Measurements from ENCODE around the gene DGKQ.
"Not testable (repeated sequence)": the region's sequence is repeated elsewhere in the genome, so short reads cannot be mapped to it uniquely, and the experiment has no call there.

DGKQ gene

DNA sequence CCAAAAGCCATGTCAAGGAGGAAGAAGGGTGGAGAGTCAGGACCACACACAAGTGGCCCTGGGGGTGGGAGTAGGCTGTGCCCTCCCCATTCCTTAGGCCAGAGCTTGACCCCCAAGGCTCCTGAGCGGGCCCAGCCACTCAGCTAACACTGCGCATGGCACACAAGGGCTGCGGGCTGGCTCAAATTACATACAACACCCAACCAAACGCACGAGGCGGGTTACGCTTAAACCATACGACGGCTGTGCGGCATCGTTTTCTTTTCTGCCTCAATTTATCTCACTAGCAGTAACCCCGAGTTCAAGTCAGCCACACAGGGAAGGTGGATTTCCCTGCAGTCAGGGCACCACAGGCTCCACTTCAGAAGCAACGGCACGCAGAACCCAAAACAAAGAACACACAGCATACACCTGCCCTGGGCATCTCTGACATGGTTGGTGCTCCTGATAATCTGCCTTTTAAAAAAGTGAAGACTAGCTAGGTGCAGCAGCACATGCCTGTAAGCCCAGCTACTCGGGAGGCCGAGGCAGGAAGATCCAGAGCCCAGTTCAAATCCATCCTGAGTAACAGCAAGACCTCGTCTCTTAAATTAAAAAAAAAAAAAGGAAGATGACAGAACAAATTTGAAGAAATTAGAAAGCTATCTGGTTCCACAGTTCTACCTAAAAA lies 44.1 kb downstream of the DGKQ start:
- in situ Hi-C loops (cut with MboI; ENCODE audit: low sequenced_read_pairs), result no loop called here

DNA sequence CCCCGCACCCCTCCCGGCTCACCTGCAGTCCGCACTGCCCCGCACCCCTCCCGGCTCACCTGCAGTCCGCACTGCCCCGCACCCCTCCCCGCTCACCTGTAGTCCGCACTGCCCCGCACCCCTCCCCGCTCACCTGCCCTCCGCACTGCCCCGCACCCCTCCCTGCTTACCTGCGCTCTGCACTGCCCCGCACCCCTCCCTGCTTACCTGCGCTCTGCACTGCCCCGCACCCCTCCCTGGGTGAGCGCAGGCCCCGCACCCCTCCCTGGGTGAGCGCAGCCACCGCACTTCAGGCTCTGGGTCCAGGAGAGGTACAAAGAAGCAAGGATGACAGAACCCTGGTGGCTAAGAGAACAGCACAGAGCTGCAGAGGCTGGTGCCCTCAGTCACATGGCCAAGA lies 45.8 kb downstream of the DGKQ start:
- in situ Hi-C loops (cut with MboI; ENCODE audit: low sequenced_read_pairs), result not testable (repeated sequence)

DNA sequence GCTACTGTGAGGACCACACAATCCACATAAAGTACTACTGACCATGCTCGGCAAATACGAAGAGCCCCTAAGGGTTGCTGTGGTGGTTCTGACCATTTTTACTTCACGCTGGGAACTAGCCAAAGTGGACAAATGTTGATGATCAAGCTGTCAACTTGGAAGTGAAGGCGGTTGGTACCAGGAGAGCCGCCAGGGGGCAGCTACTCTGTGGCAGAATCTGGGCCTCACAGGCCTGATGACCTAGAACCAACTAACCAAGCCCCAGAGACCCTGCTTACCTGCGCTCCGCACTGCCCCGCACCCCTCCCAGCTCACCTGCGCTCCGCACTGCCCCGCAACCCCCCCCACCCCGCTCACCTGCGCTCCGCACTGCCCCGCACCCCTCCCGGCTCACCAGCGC lies 46.8 kb downstream of the DGKQ start:
- in situ Hi-C loops (cut with MboI; ENCODE audit: low sequenced_read_pairs), result no loop called here

DNA sequence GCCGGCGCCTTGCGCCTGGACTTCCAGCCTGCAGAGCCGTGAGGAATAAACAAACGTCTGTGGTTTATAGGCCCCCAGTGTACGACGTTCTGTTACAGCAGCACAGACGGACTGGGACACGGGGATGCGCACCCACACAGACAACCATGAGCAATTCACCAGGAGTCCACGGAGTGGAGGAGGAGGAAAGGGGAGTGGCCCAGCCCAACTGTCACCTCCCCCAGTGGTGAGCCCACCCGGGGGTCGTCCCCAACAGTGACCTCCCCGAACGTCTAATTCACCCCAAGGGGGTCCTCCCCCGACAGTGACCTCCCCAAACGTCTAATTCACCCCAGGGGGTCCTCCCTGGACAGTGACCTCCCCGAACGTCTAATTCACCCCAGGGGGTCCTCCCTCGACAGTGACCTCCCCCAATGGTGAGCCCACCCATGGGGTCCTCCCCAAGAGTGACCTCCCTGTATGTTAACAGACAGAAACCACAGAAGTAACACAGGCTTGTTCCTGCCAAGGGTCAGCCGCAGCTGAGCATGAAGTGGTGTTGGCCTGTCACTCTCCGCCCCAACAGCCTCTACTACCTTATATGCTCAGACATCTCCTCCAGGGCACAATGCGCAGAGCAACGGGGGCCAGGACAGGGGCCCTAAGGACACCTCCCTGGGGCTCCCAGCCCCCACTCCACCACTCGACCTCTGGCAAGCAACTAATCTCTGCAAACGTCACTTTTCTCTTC lies 47.4 kb downstream of the DGKQ start:
- in situ Hi-C loops (cut with MboI; ENCODE audit: low sequenced_read_pairs), result no loop called here

DNA sequence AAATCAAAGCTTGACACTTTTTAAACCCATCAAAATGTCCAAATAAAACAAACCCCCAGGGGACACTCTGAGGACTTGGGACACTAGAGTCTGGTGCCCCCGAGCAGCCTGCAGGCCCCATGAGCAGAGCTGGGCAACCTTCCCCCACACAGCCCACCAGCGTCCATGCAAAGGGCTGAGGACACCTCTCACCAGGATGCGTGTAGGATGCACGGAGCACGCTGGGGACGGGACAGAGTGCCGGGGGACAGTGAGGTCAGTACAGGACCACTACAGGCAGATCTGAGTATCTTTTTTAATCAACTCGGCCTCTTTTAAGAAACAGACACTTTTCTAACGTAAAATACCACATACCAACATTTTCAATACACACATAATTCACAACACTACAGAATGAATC lies 48.2 kb downstream of the DGKQ start:
- in situ Hi-C loops (cut with MboI; ENCODE audit: low sequenced_read_pairs), result no loop called here

DNA sequence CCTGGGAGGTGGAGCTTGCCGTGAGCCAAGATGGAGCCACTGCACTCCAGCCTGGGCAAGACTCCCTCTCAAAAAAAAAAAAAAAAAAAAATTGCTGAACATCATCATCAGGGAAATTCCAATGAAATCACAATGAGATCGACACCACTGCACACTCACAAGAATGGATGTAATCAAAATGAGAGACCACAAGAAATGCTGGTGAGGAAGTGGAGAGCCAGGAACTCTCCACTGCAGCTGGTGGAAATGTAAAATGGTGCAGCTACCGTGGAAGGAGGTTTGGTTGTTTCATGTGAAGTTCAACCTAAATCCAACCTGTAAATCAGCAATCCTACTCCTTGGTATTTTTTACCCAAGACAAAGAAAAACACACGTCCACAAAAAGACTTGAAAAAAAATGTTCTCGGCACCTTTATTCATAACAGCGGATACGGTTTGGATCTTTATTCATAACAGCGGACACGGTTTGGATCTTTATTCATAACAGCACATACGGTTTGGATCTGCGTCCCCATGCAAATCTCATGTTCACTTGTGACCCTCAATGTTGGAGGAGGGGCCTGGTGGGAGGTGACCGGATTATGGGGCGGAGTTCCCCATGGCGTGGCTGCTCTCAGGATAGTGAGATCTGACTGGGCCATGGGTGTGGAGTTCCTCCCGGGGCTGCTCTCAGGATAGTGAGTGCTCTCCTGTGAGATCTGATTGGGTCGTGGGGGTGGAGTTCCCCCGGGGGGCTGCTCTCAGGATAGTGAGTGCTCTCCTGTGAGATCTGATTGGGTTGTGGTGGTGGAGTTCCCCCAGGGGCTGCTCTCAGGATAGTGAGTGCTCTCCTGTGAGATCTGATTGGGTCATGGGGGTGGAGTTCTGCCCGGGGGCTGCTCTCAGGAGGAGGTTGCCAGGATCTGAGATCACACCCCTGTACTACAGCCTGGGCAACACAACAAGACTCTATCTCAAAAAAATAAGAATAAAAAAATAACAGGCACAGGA lies 49.0 kb downstream of the DGKQ start:
- in situ Hi-C loops (cut with MboI; ENCODE audit: low sequenced_read_pairs), result no loop called here

DNA sequence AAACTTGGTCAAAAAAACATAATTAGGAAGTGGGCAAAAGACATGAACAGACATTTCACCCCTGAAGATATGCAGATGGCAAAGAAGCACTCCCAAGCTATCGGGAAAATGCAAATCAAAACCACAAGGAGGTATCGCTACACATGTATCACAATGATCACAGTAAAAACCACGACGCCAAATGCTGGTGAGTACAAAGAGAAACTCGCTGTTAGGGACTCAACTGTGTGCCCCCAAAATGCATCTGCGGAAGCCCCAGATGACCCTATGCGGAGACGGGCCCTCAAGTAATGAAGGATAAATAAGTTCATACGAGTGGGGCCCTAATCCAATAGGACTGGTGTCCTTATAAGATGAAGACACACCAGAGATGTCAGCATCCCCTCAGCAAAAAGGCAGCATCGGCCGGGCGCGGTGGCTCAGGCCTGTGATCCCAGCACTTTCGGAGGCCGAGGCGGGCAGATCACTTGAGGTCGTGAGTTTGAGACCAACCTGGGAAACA lies 51.5 kb downstream of the DGKQ start:
- in situ Hi-C loops (cut with MboI; ENCODE audit: low sequenced_read_pairs), result no loop called here

DNA sequence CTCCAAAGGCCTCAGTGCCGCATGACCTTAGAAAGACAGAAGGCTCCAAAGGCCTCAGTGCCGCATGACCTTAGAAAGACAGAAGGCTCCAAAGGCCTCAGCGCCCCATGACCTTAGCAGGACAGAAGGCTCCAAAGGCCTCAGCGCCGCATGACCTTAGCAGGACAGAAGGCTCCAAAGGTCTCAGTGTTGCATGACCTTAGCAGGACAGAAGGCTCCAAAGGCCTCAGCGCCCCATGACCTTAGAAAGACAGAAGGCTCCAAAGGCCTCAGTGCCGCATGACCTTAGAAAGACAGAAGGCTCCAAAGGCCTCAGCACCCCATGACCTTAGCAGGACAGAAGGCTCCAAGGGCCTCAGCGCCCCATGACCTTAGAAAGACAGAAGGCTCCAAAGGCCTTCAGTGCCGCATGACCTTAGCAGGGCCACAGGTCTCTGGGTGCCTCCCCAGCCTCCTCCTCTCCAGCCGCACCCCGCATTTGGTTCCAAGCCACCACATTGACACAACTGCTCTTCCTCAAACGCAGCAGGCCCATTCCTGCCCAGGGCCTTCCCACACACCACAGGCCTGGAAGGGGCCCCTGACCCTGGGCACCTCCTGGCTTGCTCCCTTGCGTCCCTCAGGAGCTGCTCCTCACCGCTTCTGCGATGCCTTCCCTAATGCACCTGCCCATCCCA lies 54.2 kb downstream of the DGKQ start:
- in situ Hi-C loops (cut with MboI; ENCODE audit: low sequenced_read_pairs), result not testable (repeated sequence)

DNA sequence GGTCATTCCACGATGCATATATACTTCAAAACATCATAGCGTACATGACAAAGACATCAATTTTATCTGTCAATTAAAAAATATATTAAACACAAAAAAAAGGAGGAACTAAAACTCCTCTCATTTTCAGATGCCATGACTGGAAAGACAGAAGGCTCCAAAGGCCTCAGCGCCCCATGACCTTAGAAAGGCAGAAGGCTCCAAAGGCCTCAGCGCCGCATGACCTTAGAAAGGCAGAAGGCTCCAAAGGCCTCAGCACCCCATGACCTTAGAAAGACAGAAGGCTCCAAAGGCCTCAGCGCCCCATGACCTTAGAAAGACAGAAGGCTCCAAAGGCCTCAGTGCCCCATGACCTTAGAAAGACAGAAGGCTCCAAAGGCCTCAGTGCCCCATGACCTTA lies 54.8 kb downstream of the DGKQ start:
- in situ Hi-C loops (cut with MboI; ENCODE audit: low sequenced_read_pairs), result not testable (repeated sequence)

DNA sequence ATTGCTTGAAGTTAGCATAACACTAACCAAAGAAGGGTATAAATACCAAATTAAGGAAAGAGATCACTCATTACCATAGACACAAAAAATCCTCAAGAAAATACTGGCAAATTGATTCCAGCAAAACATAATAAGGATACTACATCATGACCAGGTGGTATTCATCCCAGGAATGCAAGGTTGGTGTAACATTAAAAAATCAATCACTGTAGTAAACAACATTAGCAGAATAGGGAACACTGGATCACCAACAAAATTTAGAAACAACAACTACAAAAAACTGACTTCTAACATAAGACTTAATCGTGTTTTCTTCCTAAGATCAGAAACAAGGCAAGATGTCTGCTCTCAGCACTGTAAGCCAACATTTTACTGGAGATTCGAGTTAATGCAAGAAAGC lies 55.4 kb downstream of the DGKQ start:
- in situ Hi-C loops (cut with MboI; ENCODE audit: low sequenced_read_pairs), result no loop called here

DNA sequence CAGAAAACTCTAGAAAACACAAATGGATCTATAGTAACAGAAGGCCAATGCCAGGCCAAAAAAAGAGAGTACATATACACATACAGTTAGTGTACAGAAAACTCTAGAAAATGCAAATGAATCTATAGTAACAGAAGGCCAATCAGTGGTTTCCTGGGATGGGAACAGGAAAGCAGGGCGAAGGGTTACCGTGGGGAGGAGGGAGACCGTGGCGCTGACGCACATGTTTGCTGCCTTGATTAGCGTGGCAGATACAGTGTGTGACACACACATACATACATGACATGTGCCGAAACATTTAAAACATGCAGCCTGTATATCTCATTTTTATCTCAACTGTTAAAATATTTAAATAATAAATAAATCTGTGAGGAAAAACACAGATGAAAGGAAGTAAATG lies 55.9 kb downstream of the DGKQ start:
- in situ Hi-C loops (cut with MboI; ENCODE audit: low sequenced_read_pairs), result no loop called here

DNA sequence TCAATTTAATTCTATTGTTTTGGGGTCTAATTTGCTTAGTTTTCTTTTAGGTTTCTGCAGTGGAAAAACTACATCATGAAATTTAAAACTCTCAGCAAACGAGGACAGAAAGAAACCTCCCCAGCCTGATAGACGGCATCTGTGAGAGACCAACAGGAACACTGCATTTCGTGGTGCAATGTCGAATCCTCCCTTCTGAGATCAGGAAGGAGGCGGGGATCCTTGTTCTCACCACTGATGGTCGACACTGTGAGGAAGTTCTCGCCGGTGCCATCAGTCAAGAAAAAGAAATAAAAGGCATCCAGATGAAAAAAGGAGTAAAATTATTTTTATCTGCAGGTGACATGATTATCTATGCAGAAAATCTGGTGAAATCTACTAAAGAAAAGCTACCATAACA lies 57.8 kb downstream of the DGKQ start:
- in situ Hi-C loops (cut with MboI; ENCODE audit: low sequenced_read_pairs), result no loop called here

DNA sequence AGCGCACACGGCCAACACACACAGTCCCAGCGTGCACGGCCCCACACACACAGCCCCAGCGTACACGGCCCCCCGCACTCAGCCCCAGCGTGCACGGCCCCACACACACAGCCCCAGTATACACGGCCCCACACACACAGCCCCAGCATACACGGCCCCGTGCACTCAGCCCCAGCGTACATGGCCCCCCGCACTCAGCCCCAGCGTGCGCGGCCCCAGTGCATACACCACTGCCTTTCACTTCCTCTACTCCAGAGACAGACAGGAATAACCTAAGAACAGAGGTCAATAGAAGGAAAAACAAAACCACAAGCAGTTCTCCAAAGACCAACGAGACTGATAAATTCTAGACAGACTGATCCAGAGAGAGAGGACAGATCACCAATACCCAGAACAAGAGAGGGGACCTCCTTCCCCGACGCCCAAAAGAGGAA lies 58.3 kb downstream of the DGKQ start:
- in situ Hi-C loops (cut with MboI; ENCODE audit: low sequenced_read_pairs), result no loop called here

DNA sequence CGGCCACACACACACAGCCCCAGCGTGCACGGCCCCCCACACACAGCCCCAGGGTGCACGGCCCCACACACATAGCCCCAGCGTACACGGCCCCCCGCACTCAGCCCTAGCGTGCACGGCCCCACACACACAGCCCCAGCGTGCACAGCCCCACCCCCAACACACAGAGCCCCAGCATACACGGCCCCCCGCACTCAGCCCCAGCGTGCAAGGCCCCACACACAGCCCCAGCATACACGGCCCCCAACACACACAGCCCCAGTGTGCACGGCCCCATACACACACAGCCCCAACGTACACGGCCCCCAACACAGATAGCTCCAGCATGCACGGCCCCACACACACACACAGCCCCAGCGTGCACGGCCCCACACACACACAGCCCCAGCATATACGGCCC lies 58.8 kb downstream of the DGKQ start:
- in situ Hi-C loops (cut with MboI; ENCODE audit: low sequenced_read_pairs), result no loop called here

DNA sequence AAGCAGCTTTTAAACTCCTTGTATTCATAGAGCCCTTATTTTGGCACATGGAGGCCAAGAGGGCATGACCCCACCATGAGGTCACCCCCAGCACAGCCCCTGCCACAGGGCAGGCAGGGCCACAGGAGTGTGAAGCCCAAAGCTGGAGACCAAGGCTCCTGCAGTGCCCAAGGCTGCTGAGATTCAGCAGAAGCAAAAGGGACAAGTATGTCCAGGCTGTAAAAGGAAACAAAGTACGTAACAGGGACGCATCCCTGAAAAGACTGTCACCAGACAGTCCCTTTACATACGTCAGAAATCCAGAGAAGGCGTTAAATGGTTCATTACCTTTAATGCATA lies 60.1 kb downstream of the DGKQ start:
- in situ Hi-C loops (cut with MboI; ENCODE audit: low sequenced_read_pairs), result no loop called here

DNA sequence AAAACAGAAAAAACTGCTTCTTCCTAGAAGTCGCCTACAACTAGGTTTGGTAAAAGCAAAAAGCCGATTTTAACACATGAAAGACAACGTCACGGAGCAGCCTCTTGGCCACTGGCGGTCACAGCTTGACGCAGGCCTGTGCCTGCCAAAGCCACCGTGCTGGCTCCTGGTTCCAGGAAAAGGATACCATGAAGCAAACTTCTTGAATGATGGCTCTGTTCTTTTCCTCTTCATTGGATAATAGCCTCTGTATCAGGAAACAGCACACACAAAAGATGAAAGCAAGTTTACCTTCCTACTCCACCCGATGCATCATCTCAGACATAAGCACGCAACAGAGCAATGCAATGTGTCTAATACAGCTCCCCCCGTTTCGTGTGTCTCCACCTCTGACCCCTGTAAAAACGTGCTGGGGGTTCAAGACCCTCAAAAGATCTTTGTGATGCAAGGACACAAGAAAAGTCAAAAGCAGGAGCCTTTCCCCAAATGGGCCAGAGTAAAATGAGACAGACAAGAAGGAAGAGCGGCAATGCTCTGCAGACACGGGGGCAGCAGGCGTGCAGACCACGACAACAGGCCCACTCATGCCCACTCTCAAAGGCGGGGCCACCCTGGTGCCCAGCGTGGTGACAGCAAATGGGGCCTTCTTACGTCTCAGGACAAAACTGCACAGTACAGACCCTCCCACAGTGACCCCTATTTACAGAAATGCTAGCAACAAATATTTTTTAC lies 60.7 kb downstream of the DGKQ start:
- in situ Hi-C loops (cut with MboI; ENCODE audit: low sequenced_read_pairs), result no loop called here

DNA sequence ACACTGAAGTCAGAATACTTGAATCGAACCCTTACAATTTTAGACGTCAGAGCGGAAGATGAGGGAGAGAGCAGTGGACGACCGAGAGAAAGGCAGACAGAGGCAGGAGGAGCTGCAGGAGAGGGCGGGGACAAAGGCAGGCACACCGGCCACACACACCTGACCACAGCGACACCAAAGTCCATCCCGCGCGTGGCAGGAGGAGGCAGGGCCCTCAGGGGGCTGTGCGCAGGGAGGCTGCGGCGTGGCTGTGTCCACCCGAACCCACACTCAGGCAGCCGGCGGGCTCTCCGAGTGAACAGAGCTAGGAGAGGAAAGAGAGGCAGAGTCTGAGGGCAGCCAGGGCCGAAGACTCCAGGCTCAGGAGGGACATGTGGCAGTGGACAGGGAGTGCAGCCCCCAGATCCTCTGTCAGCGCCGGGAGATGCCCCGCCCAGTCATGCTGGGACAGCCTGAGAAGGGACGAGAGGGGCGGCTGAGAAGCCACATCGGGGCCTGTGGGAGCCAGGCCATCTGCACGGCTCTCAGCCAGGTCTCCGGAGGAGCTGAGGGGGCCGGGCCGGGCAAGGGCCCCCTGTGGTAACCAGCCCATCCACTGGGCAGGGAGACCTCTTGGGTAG lies 61.4 kb downstream of the DGKQ start:
- in situ Hi-C loops (cut with MboI; ENCODE audit: low sequenced_read_pairs), result no loop called here

DNA sequence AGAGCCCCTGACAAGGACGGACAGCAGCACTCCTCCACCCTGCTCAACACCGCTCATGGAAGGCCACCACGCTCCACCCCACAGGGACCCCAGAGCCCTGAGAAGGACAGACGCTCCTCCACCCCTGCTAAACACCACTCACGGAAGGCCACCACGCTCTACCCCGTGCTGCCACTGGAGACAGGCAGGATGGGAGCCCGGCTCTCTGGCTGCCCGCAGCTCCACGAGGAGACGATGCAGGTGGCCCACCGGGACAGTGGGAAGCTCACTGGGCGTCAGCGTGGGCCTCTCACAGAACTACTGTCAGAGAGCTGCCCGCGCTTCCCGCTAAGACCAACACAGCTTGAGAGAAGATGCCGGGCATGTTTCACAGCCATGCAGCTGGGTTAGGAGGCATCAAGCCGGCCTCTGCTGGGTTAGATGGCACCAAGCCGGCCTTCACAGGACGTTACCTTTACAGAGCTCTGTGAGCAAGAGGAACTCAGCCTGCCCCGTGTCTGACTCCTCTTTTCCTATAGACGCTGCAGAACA lies 62.1 kb downstream of the DGKQ start:
- in situ Hi-C loops (cut with MboI; ENCODE audit: low sequenced_read_pairs), result no loop called here

DNA sequence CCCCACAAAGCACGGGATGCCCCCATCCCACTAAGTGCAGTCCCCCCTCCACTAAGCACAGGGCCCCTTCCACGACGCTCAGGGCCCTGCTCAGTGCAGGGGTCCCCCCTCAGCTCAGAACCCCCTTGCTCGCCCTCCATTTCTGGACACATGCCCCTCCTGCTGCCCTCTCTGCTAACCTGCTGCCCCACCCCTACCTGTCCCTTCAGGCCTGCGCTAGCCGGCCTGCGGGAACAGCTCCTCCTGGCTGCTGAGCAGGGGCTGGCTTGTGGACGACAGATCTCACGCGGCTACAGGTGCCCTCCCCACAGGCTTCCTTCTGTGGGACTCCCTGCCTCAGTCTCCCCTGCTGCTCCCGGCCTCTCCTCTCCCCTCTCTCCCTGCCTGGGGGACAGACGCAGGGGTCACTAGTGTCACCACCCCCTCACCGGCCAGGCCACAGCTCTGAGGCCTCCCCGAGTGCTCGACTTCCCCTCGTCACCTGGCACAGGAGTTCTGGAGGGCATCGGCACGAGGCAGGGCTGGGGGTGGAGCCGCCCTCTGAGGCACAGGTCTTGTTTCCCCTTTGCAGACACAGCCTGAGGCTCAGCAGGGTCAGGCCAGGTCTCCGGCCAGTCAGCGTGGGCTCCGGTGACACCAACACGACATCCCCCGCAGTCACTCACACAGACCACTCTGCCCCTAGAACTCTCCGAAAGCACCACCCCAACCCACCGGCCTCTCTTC lies 62.8 kb downstream of the DGKQ start:
- in situ Hi-C loops (cut with MboI; ENCODE audit: low sequenced_read_pairs), result no loop called here

All from HL-60/S4 (cell line).